K562 (cell line): ENCODE results near the gene SAFB. TPM values are rescaled to one million over a fixed set of nuclear protein-coding genes. Genes with fewer than 3 reads are reported as not detected.

Experiments used
- ATAC-seq: fragments of 200-7000 bp; cut with Tn5 transposase; 3 replicates; pipeline ENCODE4 v1.9.1; 2020; ENCODE audit warnings: moderate library complexity
- BruUV-seq: library from RNA; stranded (reverse); fragments of 400-500 nt; replicated peaks from 2 replicates; lab custom pipeline; 2021; lab: Mats Ljungman, UMichigan
- CTCF ChIA-PET: fragments of 300-600 bp; formaldehyde crosslinking; extraction: SDS; loops from one replicate; lab custom pipeline; 2021; ENCODE audit warnings: low intra/inter-chr PET ratio; lab: Yijun Ruan, JAX
- POLR2A ChIA-PET: fragments of 300-600, 350-650 bp; sonication (Branson Sonifier 250); formaldehyde crosslinking; extraction: SDS; loops from one replicate; lab custom pipeline; 2021; ENCODE audit warnings: antibody characterized with exemption, inconsistent platforms; lab: Yijun Ruan, JAX
- DNase-seq, 4 experiments: peaks; one replicate each; pipeline versions ENCODE4 v3.0.0 to v3.0.0-alpha.2; 2011 to 2018; ENCODE audit warnings: low spot score in 3 of 4, mixed read lengths in 3 of 4; ENCODE audit errors: extremely low read depth in 1 of 4
- FAIRE-seq: peaks from 2 replicates; lab custom pipeline; 2011; peaks lifted over from hg19 to GRCh38; lab: Jason Lieb, UNC
- H2AFZ ChIP-seq: 2 replicates; pipeline ENCODE4 v1.6.0; 2011; ENCODE audit warnings: low read depth, low read length, control low read depth, inconsistent platforms
- H3K27ac ChIP-seq: fragments of 200-600 bp; 3 replicates; pipeline ENCODE4 v1.8.0; 2011; ENCODE audit warnings: low read depth, mild to moderate bottlenecking, control low read depth, inconsistent platforms, low read length, moderate library complexity, mixed read lengths; ENCODE audit errors: extremely low read depth
- H3K27me3 ChIP-seq, 2 experiments: fragments of 300-600 bp in 1 of 2; 2 replicates in 1 of 2; 3 replicates in 1 of 2; pipeline versions ENCODE4 v1.6.0 to v1.8.0; 2011; ENCODE audit warnings: inconsistent platforms in 2 of 2, low read length in 2 of 2, mild to moderate bottlenecking in 1 of 2, mixed read lengths in 1 of 2, moderate library complexity in 1 of 2; ENCODE audit not compliant: control insufficient read depth in 2 of 2, insufficient read depth in 2 of 2
- H3K36me3 ChIP-seq: fragments of 300-600 bp; 3 replicates; pipeline ENCODE4 v1.8.0; 2011; ENCODE audit warnings: mild to moderate bottlenecking, low read length, inconsistent platforms; ENCODE audit not compliant: control insufficient read depth, insufficient read depth
- H3K4me1 ChIP-seq, 2 experiments: fragments of 200-600 bp in 1 of 2; replicated peaks in 1 of 2; 2 replicates in 1 of 2; 3 replicates in 1 of 2; pipeline versions ENCODE4 v1.5.1 to v1.8.0; 2011; ENCODE audit warnings: inconsistent platforms in 2 of 2, low read length in 2 of 2, mild to moderate bottlenecking in 1 of 2, mixed read lengths in 1 of 2, moderate library complexity in 1 of 2; ENCODE audit not compliant: control insufficient read depth in 2 of 2, insufficient read depth in 2 of 2
- H3K4me2 ChIP-seq: 2 replicates; pipeline ENCODE4 v1.6.1; 2011; ENCODE audit warnings: low read length, control low read depth, inconsistent platforms, mixed read lengths; ENCODE audit not compliant: insufficient read depth
- H3K4me3 ChIP-seq: fragments of 200-600 bp; sonication (generic), shearing (Covaris generic); 2 replicates; pipeline ENCODE4 v1.5.1; 2016; ENCODE audit warnings: control low read depth, inconsistent platforms
- H3K79me2 ChIP-seq: fragments of 200-600 bp; 3 replicates; pipeline ENCODE4 v1.8.0; 2011; ENCODE audit warnings: low read length, inconsistent platforms; ENCODE audit not compliant: control insufficient read depth, insufficient read depth
- H3K9ac ChIP-seq, 2 experiments: 2 replicates each; pipeline versions ENCODE4 v1.6.0 to v1.6.1; 2011; ENCODE audit warnings: low read depth in 2 of 2, low read length in 2 of 2, control low read depth in 1 of 2, inconsistent platforms in 1 of 2, mild to moderate bottlenecking in 1 of 2, mixed read lengths in 1 of 2; ENCODE audit not compliant: insufficient read depth in 1 of 2
- H3K9me1 ChIP-seq: one replicate; pipeline ENCODE4 v1.6.0; 2011; ENCODE audit warnings: inconsistent platforms, mild to moderate bottlenecking, low read length, moderate library complexity; ENCODE audit not compliant: control insufficient read depth, insufficient read depth
- H3K9me3 ChIP-seq: replicated peaks from 2 replicates; pipeline ENCODE4 v1.5.1; 2011; ENCODE audit warnings: low read depth, low read length, inconsistent platforms; ENCODE audit not compliant: control insufficient read depth, insufficient read depth
- H4K20me1 ChIP-seq: replicated peaks from 2 replicates; pipeline ENCODE4 v1.6.1; 2011; ENCODE audit warnings: low read length, inconsistent platforms, mixed read lengths; ENCODE audit not compliant: control insufficient read depth, insufficient read depth
- BRD4 ChIP-seq: fragments of 200-600 bp; sonication (generic); IDR thresholded peaks from 2 replicates; pipeline ENCODE4 v1.6.1; 2017; ENCODE audit warnings: inconsistent platforms
- EZH2 ChIP-seq: IDR thresholded peaks from 2 replicates; pipeline ENCODE4 v1.6.1; 2012; ENCODE audit warnings: low read depth, mild to moderate bottlenecking, inconsistent platforms, low read length, borderline replicate concordance
- GTF2E2 ChIP-seq: fragments of 200-800 bp; sonication (Bioruptor generic); IDR thresholded peaks from 2 replicates; pipeline ENCODE4 v1.6.1; 2016; ENCODE audit warnings: missing genetic modification characterization, missing compliant biosample characterization
- HNRNPL ChIP-seq: fragments of 200-400 bp; formaldehyde crosslinking; IDR thresholded peaks from 2 replicates; pipeline ENCODE4 v1.6.1; 2017; ENCODE audit warnings: low read depth, mild to moderate bottlenecking, low read length
- KHSRP ChIP-seq: fragments of 450-650 bp; IDR thresholded peaks from 2 replicates; pipeline ENCODE4 v1.6.1; 2017
- POLR2G ChIP-seq: fragments of 200-400 bp; formaldehyde crosslinking; IDR thresholded peaks from 2 replicates; pipeline ENCODE4 v1.6.1; 2017; ENCODE audit warnings: low read depth, mild to moderate bottlenecking, antibody characterized with exemption, low read length, moderate library complexity
- POLR2H ChIP-seq: IDR thresholded peaks from 2 replicates; pipeline ENCODE4 v1.6.1; 2016; ENCODE audit warnings: missing genetic modification characterization, low read depth, mild to moderate bottlenecking, control low read depth, missing compliant biosample characterization, moderate library complexity
- SP1 ChIP-seq: sonication (generic); formaldehyde crosslinking; IDR thresholded peaks from 2 replicates; pipeline ENCODE4 v1.8.1; 2022; ENCODE audit warnings: mild to moderate bottlenecking, missing genetic modification reagents
- TBP ChIP-seq: optimal IDR thresholded peaks from 2 replicates; pipeline ENCODE3; 2011; ENCODE audit warnings: low read depth, low read length, improper control_type of control experiment
- WGBS: fragments of 100-300 bp; shearing (Covaris generic); methylation state at CpG from one replicate; pipeline ENCODE4 v1.1.6; 2016; ENCODE audit warnings: low coverage, mixed read lengths; ENCODE audit not compliant: insufficient coverage; ENCODE audit errors: missing lambda C conversion rate; 5-methylcytosine and 5-hydroxymethylcytosine counted together
- in situ Hi-C: fragments of 300-500 bp; cut with MboI; formaldehyde crosslinking; loops from 4 replicates; pipeline ENCODE4 v1.15.0; 2018; ENCODE audit warnings: inconsistent platforms, mixed read lengths
- intact Hi-C: fragments of 100-400 bp; cut with micrococcal nuclease; formaldehyde crosslinking; loops from 2 replicates; pipeline ENCODE4 v1.14.2; 2022
- polyA plus RNA-seq, 8 experiments: library from polyadenylated mRNA; depleted of rRNA in 4 of 8; stranded (reverse) in 5 of 8; unstranded in 3 of 8; fragments of >200 nt; fragmentation: Nextera tagmentation in 2 of 8; fragmentation: Illumina TruSeq in 1 of 8; extraction: Ambion mirVana in 2 of 8; extraction: Trizol in 1 of 8; gene quantifications; 2 replicates each; pipeline versions ENCODE4 v1.2.1 to v1.2.3, GENCODE V29; 2011 to 2014; ENCODE audit warnings: inconsistent platforms in 1 of 8, missing spikeins in 1 of 8
- total RNA-seq, 7 experiments: library from RNA; depleted of rRNA in 6 of 7; stranded (reverse); fragments of >200 nt in 6 of 7; fragmentation: Illumina TruSeq in 2 of 7; extraction: Trizol in 2 of 7; gene quantifications; 2 replicates each; pipeline versions ENCODE4 v1.2.1 to v1.2.3, GENCODE V29; 2011 to 2021; ENCODE audit warnings: low replicate concordance in 1 of 7
- TF ChIP-seq, protein P1 (sequence below): fragments of 250-450 bp; sonication (Bioruptor Pico); IDR thresholded peaks from 2 replicates; pipeline ENCODE4 v1.9.0; 2021; ENCODE audit warnings: mild to moderate bottlenecking
- TF ChIP-seq, protein P2 (sequence below): sonication (generic); formaldehyde crosslinking; IDR thresholded peaks from 2 replicates; pipeline ENCODE4 v1.9.0; 2022; ENCODE audit warnings: mild to moderate bottlenecking, missing genetic modification reagents

The SAFB gene
- total and polyA plus RNA-seq, 9 of the 15 experiments (the other 6 are each of a cell fraction or from before 2014, with no cell fraction given): 1.1 to 151 (median 83.1) TPM

DNA sequence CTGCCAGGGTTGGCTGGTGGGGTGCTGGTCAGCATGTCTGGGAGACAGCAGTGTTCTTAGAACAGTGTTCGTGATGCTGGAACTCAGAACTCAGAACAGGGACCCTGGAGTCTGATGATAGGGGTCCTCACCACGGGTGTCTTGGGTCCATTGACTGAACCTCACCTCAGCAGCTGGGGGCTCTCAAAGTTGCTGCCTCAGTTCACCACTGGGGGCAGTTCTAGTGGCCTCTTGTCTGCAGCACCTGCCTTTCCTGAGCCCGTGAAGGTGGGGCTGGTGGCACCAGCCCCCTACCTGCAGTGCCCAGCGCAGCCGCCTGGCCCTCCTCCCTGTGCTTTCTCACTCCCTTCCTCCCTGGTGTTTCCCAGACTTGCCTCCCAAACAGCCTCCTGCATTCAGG is 28.5 kb downstream of the SAFB start (continued):
- TF ChIP-seq, protein P1, sequence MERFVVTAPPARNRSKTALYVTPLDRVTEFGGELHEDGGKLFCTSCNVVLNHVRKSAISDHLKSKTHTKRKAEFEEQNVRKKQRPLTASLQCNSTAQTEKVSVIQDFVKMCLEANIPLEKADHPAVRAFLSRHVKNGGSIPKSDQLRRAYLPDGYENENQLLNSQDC (CRISPR knock-in tag): no peak
- TF ChIP-seq TBP: no peak
- no peak for TF ChIP-seq EZH2
- no peak for TF ChIP-seq GTF2E2
- TF ChIP-seq POLR2G: peak; percentile 32; the same call in 1 of the 2 replicates
- no peak for TF ChIP-seq KHSRP
- no peak for TF ChIP-seq BRD4

DNA sequence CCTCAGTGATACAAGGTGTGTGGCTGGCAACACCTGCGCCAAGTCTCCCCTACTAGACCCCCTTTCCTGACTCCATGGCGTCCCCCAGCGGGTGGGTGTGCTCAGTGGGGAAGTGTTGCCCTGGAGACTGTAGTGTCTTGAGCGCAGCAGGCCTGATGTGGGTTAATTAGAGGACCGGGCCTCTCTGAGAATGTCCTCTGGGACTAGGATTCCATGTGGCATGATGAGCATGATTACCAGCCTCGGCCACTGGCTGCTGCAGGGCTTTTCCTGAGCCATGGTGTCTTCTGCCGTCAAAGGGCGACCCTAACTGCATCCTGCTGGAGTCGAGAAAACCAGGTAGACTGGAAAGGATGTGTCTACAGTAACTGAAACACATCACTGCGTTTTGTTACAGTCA is 29.4 kb downstream of the SAFB start:
- no peak overlapping the region for H3K4me2 ChIP-seq
- no peaks in the 10 kb centered on the region for H3K9me1 ChIP-seq
- DNase-seq (no peak), ATAC-seq (no peak), FAIRE-seq (no peak)
- no peak overlapping the region for H3K4me3 ChIP-seq
- no TSS peak for BruUV-seq
- 97% methylated on average over 10 of the region's 10 CpGs for WGBS
- CTCF ChIA-PET: no interaction called here
- no peaks in the 10 kb centered on the region for H3K9me3 ChIP-seq
- TF ChIP-seq HNRNPL (no peak), POLR2H (tag) (0 out of 2 replicates have a peak, but pooled peaks have one; percentile 20), SP1 (CRISPR knock-in tag) (no peak)
- TF ChIP-seq, protein P2, sequence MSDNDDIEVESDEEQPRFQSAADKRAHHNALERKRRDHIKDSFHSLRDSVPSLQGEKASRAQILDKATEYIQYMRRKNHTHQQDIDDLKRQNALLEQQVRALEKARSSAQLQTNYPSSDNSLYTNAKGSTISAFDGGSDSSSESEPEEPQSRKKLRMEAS (CRISPR knock-in tag): no peak
- no peak overlapping the region for H3K27ac ChIP-seq
- peaks cover 2% of the 10 kb centered on the region; the same call in 1 of the 2 replicates for H4K20me1 ChIP-seq
- no peak overlapping the region for H3K9ac ChIP-seq
- no peaks in the 10 kb centered on the region for H3K27me3 ChIP-seq
- in situ Hi-C loops (no loop called here), intact Hi-C loops (no loop called here)
- H2AFZ ChIP-seq: no peak overlapping the region
- H3K4me1 ChIP-seq: no peaks in the 10 kb centered on the region
- peaks cover 89% of the 10 kb centered on the region for H3K36me3 ChIP-seq
- POLR2A ChIA-PET: no interaction called here
- peaks cover 2% of the 10 kb centered on the region; the same call in 1 of the 3 replicates for H3K79me2 ChIP-seq
